Heart left ventricle (tissue), 16 donors: Measurements from ENCODE around the gene RABL6. TPM values are rescaled to one million over a fixed set of nuclear protein-coding genes. Genes with fewer than 3 reads are reported as not detected.
"Not testable (repeated sequence)": the region's sequence is repeated elsewhere in the genome, so short reads cannot be mapped to it uniquely, and the experiment has no call there.

Experiments used
- ATAC-seq, 4 donors: fragments of 200-7000 bp; cut with Tn5 transposase; one replicate each; pipeline ENCODE4 v1.9.1; 2020 to 2022; ENCODE audit warnings: moderate library complexity in 4 of 4, mild to moderate bottlenecking in 3 of 4, moderate number of reproducible peaks in 1 of 4
- DNase-seq, 5 donors: peaks; one replicate each; pipeline ENCODE4 v3.0.0-alpha.2; 2020
- H3K27ac ChIP-seq, 12 donors: fragments of 200-600 bp; sonication (generic) in 4 of 12; one replicate each; pipeline versions ENCODE4 v1.5.0 to v1.8.0; 2016 to 2022; ENCODE audit warnings: mild to moderate bottlenecking in 2 of 12
- H3K27me3 ChIP-seq, 9 donors: fragments of 200-600 bp; sonication (generic) in 2 of 9; one replicate each; pipeline versions ENCODE4 v1.5.1 to v1.8.0; 2016 to 2022; ENCODE audit warnings: mild to moderate bottlenecking in 3 of 9
- H3K36me3 ChIP-seq, 9 donors: fragments of 200-600 bp; sonication (generic) in 2 of 9; one replicate each; pipeline versions ENCODE4 v1.5.0 to v1.8.0; 2018 to 2022; ENCODE audit warnings: mild to moderate bottlenecking in 2 of 9
- H3K4me1 ChIP-seq, 12 donors: fragments of 200-600 bp; sonication (generic) in 4 of 12; one replicate each; pipeline versions ENCODE4 v1.5.0 to v1.8.0; 2016 to 2022; ENCODE audit warnings: mild to moderate bottlenecking in 3 of 12
- H3K4me3 ChIP-seq, 12 donors: fragments of 200-600 bp; sonication (generic) in 4 of 12; one replicate each; pipeline versions ENCODE4 v1.5.0 to v1.8.0; 2017 to 2022; ENCODE audit warnings: mild to moderate bottlenecking in 9 of 12, moderate library complexity in 4 of 12
- H3K9me3 ChIP-seq, 12 donors: fragments of 200-600 bp; sonication (generic) in 4 of 12; one replicate each; pipeline versions ENCODE4 v1.5.0 to v1.8.0; 2016 to 2022; ENCODE audit warnings: mild to moderate bottlenecking in 1 of 12
- CTCF ChIP-seq, 12 donors: fragments of 200-600 bp; sonication (generic) in 4 of 12; IDR thresholded peaks; one replicate each; pipeline versions ENCODE4 v1.5.0 to v1.8.0; 2018 to 2022; ENCODE audit warnings: antibody characterized with exemption in 12 of 12, mild to moderate bottlenecking in 5 of 12
- POLR2A ChIP-seq, 2 donors: fragments of 450-650 bp; IDR thresholded peaks; one replicate each; pipeline ENCODE4 v1.6.1; 2017; ENCODE audit warnings: antibody characterized with exemption in 2 of 2, mild to moderate bottlenecking in 2 of 2, moderate library complexity in 2 of 2
- WGBS, 4 donors: extraction: QIAGEN DNeasy Blood & Tissue Kit in 2 of 4; methylation state at CpG; one replicate each; pipeline versions ENCODE4 v1.1.5 to v1.1.7; 2013 to 2018; 5-methylcytosine and 5-hydroxymethylcytosine counted together
- intact Hi-C, 10 donors: fragments of 100-400 bp; cut with DNase I; formaldehyde crosslinking; loops; one replicate each; pipeline versions ENCODE4 v1.11.1 to v1.14.2; 2022
- polyA plus RNA-seq, 2 donors: library from polyadenylated mRNA; stranded (reverse); fragments of 200-250 nt; gene quantifications; one replicate each; pipeline ENCODE4 v1.2.3, GENCODE V29; 2013
- total RNA-seq, 9 donors: library from RNA; depleted of rRNA in 2 of 9; stranded (reverse); fragments of >200 nt in 2 of 9; fragmentation: NEBNext Ultra II Directional in 3 of 9; extraction: Animal tissue kit (Norgen Biotek cat#: 25700) in 3 of 9; gene quantifications; one replicate each; pipeline versions ENCODE4 v1.1.0 to v1.2.4, GENCODE V29; 2016 to 2023
- donor health status: ischemic (EF 13 %, LVEDD 7.1; RV severe dilation, severe dysfunction).
- donor health status: healthy with polysubstance abuse.
- donor health status: DM: no; HTN: yes; CAD: no.
- donor health status: DM: no; HTN: no; CAD: no.
- donor health status: ischemic (EF 25% LVEDD 6.9; RV normal size, moderate dysfunction).
- donor health status: ischemic (EF 25% LVEDD 5.7; RV mildly dilated, moderate dysfunction).
- donor health status: healthy.
- donor health status: DM: yes; HTN: yes; CAD: no.
- donor health status: ischemic (EF 35%, LVEDD 5.7; RV mildly dilated, moderate dysfunction).
- donor health status: nonischemic (EF 11% LVEDD 7.7; RV severe dilation, severe dysfunction).
- donor health status: DM: yes; HTN: yes; CAD: no.
- donor health status: PGD.
- donor health status: ischemic (EF 29% LVEDD 5.4; RV normal size, mild dysfunction).
- donor health status: nonischemic (EF 23%, LVEDD 6.1; RV moderate dilation, normal function).

RABL6 gene
- total and polyA plus RNA-seq, 11 donors, result 59.4 to 90.8 (median 71.6) TPM

GRCh38 chr9:136881691-136882108 is 74.0 kb downstream of the RABL6 start:
- ATAC-seq (peak in 3 of 4 donors; percentile 27 to 64 (median 40)), DNase-seq (peak in 1 of 5 donors; percentile 43)
- Histone ChIP-seq H3K36me3 (no peaks in the 10 kb centered on the region), H3K9me3 (no peaks in the 10 kb centered on the region), H3K27ac (peak overlapping the region in 11 of 12 donors; percentile 3 to 92 (median 35)), H3K4me3 (peak overlapping the region in 6 of 12 donors; percentile 9 to 56 (median 24)), H3K27me3 (no peaks in the 10 kb centered on the region), H3K4me1 (peaks cover 0 to 35% (median 22%) of the 10 kb centered on the region in 12 donors)
- 8 to 17% (median 14%) methylated on average over 8 to 9 of the region's 9 CpGs for WGBS, 4 donors
- no peak for TF ChIP-seq POLR2A (IDR thresholded peaks at IDR 0.05)
- TF ChIP-seq CTCF (IDR thresholded peaks at IDR 0.05), result no peak
- intact Hi-C loops, result loop anchor here in 3 of 10 donors (5.0 to 10.0 kb wide), 3 partner anchors 53 to 143 kb away; partner anchors contain the start of genes ABCA2 (in 1 of the 3) and FBXW5 (in 1 of the 3)

- Histone ChIP-seq H3K4me1 (peaks cover 2 to 41% (median 27%) of the 10 kb centered on the region in 12 donors), H3K9me3 (no peaks in the 10 kb centered on the region), H3K27ac (peak overlapping the region in 11 of 12 donors; percentile 3 to 92 (median 35)), H3K27me3 (no peaks in the 10 kb centered on the region), H3K4me3 (peak overlapping the region in 7 of 12 donors; percentile 6 to 56 (median 21)), H3K36me3 (no peaks in the 10 kb centered on the region)
- ATAC-seq (peak in 2 of 4 donors; percentile 22 to 69), DNase-seq (peak in 4 of 5 donors; percentile 47 to 78 (median 62))
- TF ChIP-seq POLR2A (IDR thresholded peaks at IDR 0.05) (no peak), CTCF (IDR thresholded peaks at IDR 0.05) (no peak)
- WGBS, 4 donors, result 39 to 56% (median 50%) methylated on average over 6 to 19 of the region's 19 CpGs
- intact Hi-C loops, result loop anchor here in 3 of 10 donors (5.0 to 10.0 kb wide), 3 partner anchors 52 to 142 kb away; partner anchors contain the start of genes ABCA2 (in 1 of the 3) and FBXW5 (in 1 of the 3)
Measured at GRCh38 chr9:136882109-136882946, 74.6 kb downstream of the RABL6 start.

- Histone ChIP-seq H3K4me3 (peak overlapping the region in 2 of 12 donors; percentile 37 to 56), H3K4me1 (peaks cover 5 to 47% (median 33%) of the 10 kb centered on the region in 12 donors), H3K27ac (peak overlapping the region in 5 of 12 donors; percentile 6 to 92 (median 58))
- H3K27me3 ChIP-seq, H3K36me3 ChIP-seq, H3K9me3 ChIP-seq, ATAC-seq, DNase-seq: not testable (repeated sequence)
- intact Hi-C loops, result loop anchor here in 3 of 10 donors (5.0 to 10.0 kb wide), 3 partner anchors 52 to 142 kb away; partner anchors contain the start of genes ABCA2 (in 1 of the 3) and FBXW5 (in 1 of the 3)
- 79 to 95% (median 88%) methylated on average over 9 of the region's 9 CpGs for WGBS, 4 donors
Measured at GRCh38 chr9:136882947-136883283, 75.2 kb downstream of the RABL6 start.

- H3K36me3 ChIP-seq, DNase-seq, H3K27me3 ChIP-seq, H3K27ac ChIP-seq, H3K4me3 ChIP-seq, ATAC-seq, H3K9me3 ChIP-seq: not testable (repeated sequence)
- WGBS, 4 donors, result 90 to 97% (median 91%) methylated on average over 10 of the region's 10 CpGs
- peaks cover 5 to 54% (median 34%) of the 10 kb centered on the region in 12 donors for H3K4me1 ChIP-seq
- intact Hi-C loops, result loop anchor here in 3 of 10 donors (5.0 to 10.0 kb wide), 3 partner anchors 51 to 141 kb away; partner anchors contain the start of genes ABCA2 (in 1 of the 3) and FBXW5 (in 1 of the 3)
Measured at GRCh38 chr9:136883670-136884069, 75.9 kb downstream of the RABL6 start.
